ENCODE data around the gene RFX3. TPM values are rescaled to one million over a fixed set of nuclear protein-coding genes. Genes with fewer than 3 reads are reported as not detected.

RFX3 gene
- total RNA-seq, 1 experiment from 2014 or later, result 7.4 TPM

DNA sequence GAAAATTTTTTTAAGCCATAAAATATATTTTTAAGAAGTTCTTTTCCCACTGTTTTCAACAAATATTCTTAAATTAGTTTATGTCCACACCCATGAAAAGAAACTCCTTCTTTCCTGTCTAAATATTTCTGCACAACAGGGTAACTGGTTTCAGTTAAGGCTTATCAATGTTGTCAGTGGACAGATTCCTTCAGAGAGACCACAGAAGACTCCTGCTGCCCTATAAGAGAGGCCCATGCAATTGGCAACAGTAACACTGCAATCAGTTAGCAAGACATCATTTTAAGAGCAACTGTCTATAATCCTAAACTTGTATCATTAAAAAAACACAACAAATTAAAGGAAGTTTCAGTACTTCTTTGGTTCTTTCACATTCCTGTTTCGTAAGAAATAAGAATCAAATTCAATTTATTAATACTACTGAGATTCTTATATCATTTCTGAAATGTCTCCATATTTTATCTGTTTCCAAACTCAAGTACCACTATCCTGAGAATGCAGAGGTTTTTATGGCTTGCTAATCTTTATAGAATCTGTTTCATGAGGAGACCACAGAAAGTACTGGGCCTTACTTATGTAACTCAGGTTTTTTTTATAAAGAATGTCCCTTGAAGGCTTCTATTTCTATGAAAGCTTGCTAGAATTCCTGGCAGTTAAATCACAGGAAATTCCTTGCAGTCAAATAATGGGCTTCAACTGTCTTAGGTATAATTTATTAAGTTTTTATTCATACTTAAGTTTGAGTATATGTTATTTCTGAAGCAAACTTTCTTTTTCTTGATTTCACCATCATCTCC is 240.2 kb downstream of the RFX3 start:
- no peaks in the 10 kb centered on the region for H3K9me3 ChIP-seq (ENCODE audit: low read depth, low read length, poor library complexity, severe bottlenecking)
- no peaks in the 10 kb centered on the region for H3K27me3 ChIP-seq (replicated peaks; ENCODE audit: insufficient read depth, low read depth, low read length, poor library complexity)
- peak overlapping the region; percentile 6 for H3K27ac ChIP-seq (ENCODE audit: low read depth, low read length, poor library complexity, severe bottlenecking)
- no peaks in the 10 kb centered on the region for H3K36me3 ChIP-seq (ENCODE audit: insufficient read depth, low read length, poor library complexity, severe bottlenecking)
- ChIA-PET POLR2A (ENCODE audit: low non-redundant PET) (no interaction called here), CTCF (no interaction called here)
- H3K4me3 ChIP-seq (ENCODE audit: low read depth, low read length, poor library complexity, severe bottlenecking), result no peak overlapping the region
- H3K4me1 ChIP-seq (ENCODE audit: insufficient read depth, low read length, poor library complexity, severe bottlenecking), result no peaks in the 10 kb centered on the region
- intact Hi-C loops (cut with micrococcal nuclease; ENCODE audit: unreplicated experiment), result no loop called here
- no TSS peak for BruUV-seq (replicated peaks)
- DNase-seq (ENCODE audit: low spot score), result peak; percentile 68
- no peak for TF ChIP-seq EZH2 (IDR thresholded peaks at IDR 0.05; ENCODE audit: borderline replicate concordance, low read depth, low read length, poor library complexity, severe bottlenecking)
- TF ChIP-seq, protein P1, sequence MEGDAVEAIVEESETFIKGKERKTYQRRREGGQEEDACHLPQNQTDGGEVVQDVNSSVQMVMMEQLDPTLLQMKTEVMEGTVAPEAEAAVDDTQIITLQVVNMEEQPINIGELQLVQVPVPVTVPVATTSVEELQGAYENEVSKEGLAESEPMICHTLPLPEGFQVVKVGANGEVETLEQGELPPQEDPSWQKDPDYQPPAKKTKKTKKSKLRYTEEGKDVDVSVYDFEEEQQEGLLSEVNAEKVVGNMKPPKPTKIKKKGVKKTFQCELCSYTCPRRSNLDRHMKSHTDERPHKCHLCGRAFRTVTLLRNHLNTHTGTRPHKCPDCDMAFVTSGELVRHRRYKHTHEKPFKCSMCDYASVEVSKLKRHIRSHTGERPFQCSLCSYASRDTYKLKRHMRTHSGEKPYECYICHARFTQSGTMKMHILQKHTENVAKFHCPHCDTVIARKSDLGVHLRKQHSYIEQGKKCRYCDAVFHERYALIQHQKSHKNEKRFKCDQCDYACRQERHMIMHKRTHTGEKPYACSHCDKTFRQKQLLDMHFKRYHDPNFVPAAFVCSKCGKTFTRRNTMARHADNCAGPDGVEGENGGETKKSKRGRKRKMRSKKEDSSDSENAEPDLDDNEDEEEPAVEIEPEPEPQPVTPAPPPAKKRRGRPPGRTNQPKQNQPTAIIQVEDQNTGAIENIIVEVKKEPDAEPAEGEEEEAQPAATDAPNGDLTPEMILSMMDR (conservative IDR thresholded peaks at IDR 0.05; ENCODE audit: low read depth, low read length), result no peak

DNA sequence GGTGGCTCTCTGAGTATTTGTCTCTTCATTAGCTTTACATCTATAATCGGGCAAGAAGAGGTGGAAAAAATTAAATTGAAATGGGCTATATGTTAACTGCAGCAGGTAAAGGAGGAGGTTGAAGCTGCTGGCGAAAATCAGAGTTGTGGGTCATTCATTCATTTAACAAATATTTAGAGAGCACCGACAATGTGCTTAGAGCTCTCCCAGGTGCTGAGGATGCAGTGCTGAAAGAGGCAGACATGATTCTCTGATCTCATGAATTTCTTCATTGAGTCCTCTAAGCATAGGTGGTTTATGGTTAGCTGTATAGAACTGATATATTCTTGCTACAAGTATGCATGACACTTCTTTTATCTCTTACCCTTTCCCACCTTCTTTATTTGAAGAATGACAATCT is 243.4 kb downstream of the RFX3 start:
- H3K27ac ChIP-seq (ENCODE audit: low read depth, low read length, poor library complexity, severe bottlenecking), result no peak overlapping the region
- H3K4me3 ChIP-seq (ENCODE audit: low read depth, low read length, poor library complexity, severe bottlenecking), result no peak overlapping the region
- no peaks in the 10 kb centered on the region for H3K4me1 ChIP-seq (ENCODE audit: insufficient read depth, low read length, poor library complexity, severe bottlenecking)
- ChIA-PET CTCF (no interaction called here), POLR2A (ENCODE audit: low non-redundant PET) (no interaction called here)
- H3K27me3 ChIP-seq (replicated peaks; ENCODE audit: insufficient read depth, low read depth, low read length, poor library complexity), result no peaks in the 10 kb centered on the region
- BruUV-seq (replicated peaks), result no TSS peak
- H3K9me3 ChIP-seq (ENCODE audit: low read depth, low read length, poor library complexity, severe bottlenecking), result no peaks in the 10 kb centered on the region
- TF ChIP-seq EZH2 (IDR thresholded peaks at IDR 0.05; ENCODE audit: borderline replicate concordance, low read depth, low read length, poor library complexity, severe bottlenecking), result no peak
- TF ChIP-seq, protein P1 (conservative IDR thresholded peaks at IDR 0.05; ENCODE audit: low read depth, low read length), result no peak
- H3K36me3 ChIP-seq (ENCODE audit: insufficient read depth, low read length, poor library complexity, severe bottlenecking), result no peaks in the 10 kb centered on the region
- intact Hi-C loops (cut with micrococcal nuclease; ENCODE audit: unreplicated experiment), result no loop called here
- no peak for DNase-seq (ENCODE audit: low spot score)

DNA sequence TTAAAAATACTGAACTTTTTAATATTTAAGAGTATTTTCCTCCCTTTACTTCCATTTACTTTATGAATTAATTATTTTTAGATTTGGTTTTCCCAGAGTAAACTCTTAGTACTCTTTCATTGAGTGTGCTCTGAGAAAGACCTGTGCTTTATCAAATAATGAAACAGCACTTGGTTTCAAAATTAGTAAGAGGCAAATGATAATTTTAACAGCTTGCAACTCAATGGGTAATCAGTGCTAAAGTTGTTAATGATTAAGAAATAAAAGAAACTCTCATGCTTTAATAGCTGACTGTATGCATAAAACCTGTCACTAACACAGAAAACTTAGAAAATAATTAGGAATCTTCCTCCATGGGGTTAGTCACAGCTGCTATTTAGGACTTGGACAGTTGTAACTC is 244.4 kb downstream of the RFX3 start:
- Histone ChIP-seq H3K4me1 (ENCODE audit: insufficient read depth, low read length, poor library complexity, severe bottlenecking) (no peaks in the 10 kb centered on the region), H3K27me3 (replicated peaks; ENCODE audit: insufficient read depth, low read depth, low read length, poor library complexity) (no peaks in the 10 kb centered on the region), H3K36me3 (ENCODE audit: insufficient read depth, low read length, poor library complexity, severe bottlenecking) (no peaks in the 10 kb centered on the region), H3K9me3 (ENCODE audit: low read depth, low read length, poor library complexity, severe bottlenecking) (no peaks in the 10 kb centered on the region), H3K4me3 (ENCODE audit: low read depth, low read length, poor library complexity, severe bottlenecking) (no peak overlapping the region), H3K27ac (ENCODE audit: low read depth, low read length, poor library complexity, severe bottlenecking) (no peak overlapping the region)
- CTCF ChIA-PET, result no interaction called here
- no TSS peak for BruUV-seq (replicated peaks)
- intact Hi-C loops (cut with micrococcal nuclease; ENCODE audit: unreplicated experiment), result no loop called here
- TF ChIP-seq, protein P1 (conservative IDR thresholded peaks at IDR 0.05; ENCODE audit: low read depth, low read length), result no peak
- TF ChIP-seq EZH2 (IDR thresholded peaks at IDR 0.05; ENCODE audit: borderline replicate concordance, low read depth, low read length, poor library complexity, severe bottlenecking), result no peak
- POLR2A ChIA-PET (ENCODE audit: low non-redundant PET), result no interaction called here
- no peak for DNase-seq (ENCODE audit: low spot score)
